ENCODE measurements around the gene MDFI. TPM values are rescaled to one million over a fixed set of nuclear protein-coding genes. Genes with fewer than 3 reads are reported as not detected.

MDFI gene
- total and polyA plus RNA-seq, 9 of the 15 experiments (the other 6 are each of a cell fraction or from before 2014, with no cell fraction given) = not detected

GRCh38 chr6:41591859-41592502 lies 46.3 kb upstream of the MDFI start:
- 2% methylated on average over 7 of the region's 7 CpGs for WGBS (ENCODE audit: insufficient coverage, low coverage, missing lambda C conversion rate)
- TSS peak; percentile 27 for BruUV-seq (replicated peaks)
- 0 out of 2 replicates have a peak, but pooled peaks cover 9% of the 10 kb centered on the region for H4K20me1 ChIP-seq (replicated peaks; ENCODE audit: control insufficient read depth, insufficient read depth, low read length)
- H3K27ac ChIP-seq (ENCODE audit: extremely low read depth, low read depth, low read length) = no peak overlapping the region
- peak; percentile 93 for ATAC-seq
- H3K79me2 ChIP-seq (ENCODE audit: control insufficient read depth, insufficient read depth, low read length) = no peaks in the 10 kb centered on the region
- in situ Hi-C loops (cut with MboI) (loop anchor here (5.0 to 10.0 kb wide), 2 partner anchors 130 to 227 kb away; no protein-coding TSS in a partner anchor), intact Hi-C loops (cut with micrococcal nuclease) (loop anchor here (1.0 to 2.0 kb wide), 4 partner anchors 47 to 223 kb away; no protein-coding TSS in a partner anchor)
- CTCF ChIA-PET (ENCODE audit: low intra/inter-chr PET ratio) = interaction anchor here (0.6 to 3.1 kb wide), 10 partner anchors 46 to 250 kb away, joined by 3 to 37 read pairs (median 4); no protein-coding TSS in a partner anchor
- H3K9me3 ChIP-seq (replicated peaks; ENCODE audit: control insufficient read depth, insufficient read depth, low read depth, low read length) = no peaks in the 10 kb centered on the region
- POLR2A ChIA-PET = interaction anchor here (0.6 kb wide), 1 partner anchor 8 kb away, joined by 3 read pairs; no protein-coding TSS in a partner anchor
- FAIRE-seq = peak; percentile 98
- peak; percentile 80 to 92 (median 91) for DNase-seq (ENCODE audit: extremely low read depth in 1 of 4, low spot score in 3 of 4)
- H3K4me2 ChIP-seq (ENCODE audit: insufficient read depth, low read length) = no peak overlapping the region
- peaks cover 0 to 7% of the 10 kb centered on the region in 2 experiments; a peak in 1 of 5 replicates for H3K4me1 ChIP-seq (replicated peaks in 1 of 2; ENCODE audit: control insufficient read depth in 2 of 2, insufficient read depth in 2 of 2, low read length in 2 of 2)
- no peaks in the 10 kb centered on the region for H3K9me1 ChIP-seq (ENCODE audit: control insufficient read depth, insufficient read depth, low read length)
- H3K9ac ChIP-seq (ENCODE audit: insufficient read depth in 1 of 2, low read depth in 2 of 2, low read length in 2 of 2) = no peak overlapping the region
- H3K27me3 ChIP-seq (ENCODE audit: control insufficient read depth in 2 of 2, insufficient read depth in 2 of 2, low read length in 2 of 2) = no peaks in the 10 kb centered on the region
- no peak overlapping the region for H3K4me3 ChIP-seq
- peaks cover 15% of the 10 kb centered on the region; the same call in 2 of the 3 replicates for H3K36me3 ChIP-seq (ENCODE audit: control insufficient read depth, insufficient read depth, low read length)
- no peak overlapping the region for H2AFZ ChIP-seq (ENCODE audit: low read depth, low read length)
- TF ChIP-seq NCOA1 (IDR thresholded peaks at IDR 0.05; ENCODE audit: low read depth) (peak; percentile 26; the same call in 1 of the 2 replicates), ATF3 (IDR thresholded peaks at IDR 0.05) (peak; percentile 24; the same call in 1 of the 2 replicates), ATF3 (CRISPR knock-in tag; conservative IDR thresholded peaks at IDR 0.05) (no peak), SMC3 (conservative IDR thresholded peaks at IDR 0.05; ENCODE audit: insufficient read depth, low read depth, low read length) (peak; percentile 85), CHD2 (IDR thresholded peaks at IDR 0.05; ENCODE audit: low read depth, low read length) (no peak; the same call in 1 of the 2 replicates), ZFP36 (IDR thresholded peaks at IDR 0.05; ENCODE audit: low read depth, low read length, partially characterized antibody) (no peak), ZC3H4 (CRISPR knock-in tag; IDR thresholded peaks at IDR 0.05; ENCODE audit: borderline replicate concordance) (no peak), ESRRA (IDR thresholded peaks at IDR 0.05; ENCODE audit: borderline replicate concordance, low read depth) (peak; percentile 54; the same call in 1 of the 2 replicates), CTBP1 (IDR thresholded peaks at IDR 0.05; ENCODE audit: borderline replicate concordance) (peak; percentile 42; the same call in 1 of the 2 replicates), STAG1 (CRISPR knock-in tag; IDR thresholded peaks at IDR 0.05; ENCODE audit: borderline replicate concordance) (peak; percentile 73), CC2D1A (IDR thresholded peaks at IDR 0.05) (peak; percentile 75), RAD21 (CRISPR knock-in tag; conservative IDR thresholded peaks at IDR 0.05 in 1 of 2, IDR thresholded peaks at IDR 0.05 in 1 of 2) (peak; percentile 89 to 96), MAZ (CRISPR knock-in tag; conservative IDR thresholded peaks at IDR 0.05 in 1 of 2, IDR thresholded peaks at IDR 0.05 in 1 of 2) (peak in 1 of 2 experiments; percentile 67; a peak in 1 of 4 replicates), MXD1 (CRISPR knock-in tag; IDR thresholded peaks at IDR 0.05; ENCODE audit: borderline replicate concordance, poor library complexity, severe bottlenecking) (no peak), SP1 (CRISPR knock-in tag; IDR thresholded peaks at IDR 0.05) (0 out of 2 replicates have a peak, but pooled peaks have one; percentile 29), CTCF (IDR thresholded peaks at IDR 0.05 in 2 of 3, conservative IDR thresholded peaks at IDR 0.05 in 1 of 3; ENCODE audit: insufficient read depth in 2 of 3, low read depth in 1 of 3, low read length in 3 of 3) (peak; percentile 93 to 98 (median 97)), ATF7 (IDR thresholded peaks at IDR 0.05) (peak; percentile 87), HMG20B (CRISPR knock-in tag; IDR thresholded peaks at IDR 0.05) (no peak)
